Measurements from ENCODE around the gene LDLR. TPM values are rescaled to one million over a fixed set of nuclear protein-coding genes. Genes with fewer than 3 reads are reported as not detected.
"Not testable (repeated sequence)": the region's sequence is repeated elsewhere in the genome, so short reads cannot be mapped to it uniquely, and the experiment has no call there.

Gene LDLR
- total RNA-seq, 1 experiment from 2014 or later = 175 TPM

GRCh38 chr19:11115895-11116446, 26.7 kb downstream of the LDLR start:
- TF ChIP-seq, protein P1, sequence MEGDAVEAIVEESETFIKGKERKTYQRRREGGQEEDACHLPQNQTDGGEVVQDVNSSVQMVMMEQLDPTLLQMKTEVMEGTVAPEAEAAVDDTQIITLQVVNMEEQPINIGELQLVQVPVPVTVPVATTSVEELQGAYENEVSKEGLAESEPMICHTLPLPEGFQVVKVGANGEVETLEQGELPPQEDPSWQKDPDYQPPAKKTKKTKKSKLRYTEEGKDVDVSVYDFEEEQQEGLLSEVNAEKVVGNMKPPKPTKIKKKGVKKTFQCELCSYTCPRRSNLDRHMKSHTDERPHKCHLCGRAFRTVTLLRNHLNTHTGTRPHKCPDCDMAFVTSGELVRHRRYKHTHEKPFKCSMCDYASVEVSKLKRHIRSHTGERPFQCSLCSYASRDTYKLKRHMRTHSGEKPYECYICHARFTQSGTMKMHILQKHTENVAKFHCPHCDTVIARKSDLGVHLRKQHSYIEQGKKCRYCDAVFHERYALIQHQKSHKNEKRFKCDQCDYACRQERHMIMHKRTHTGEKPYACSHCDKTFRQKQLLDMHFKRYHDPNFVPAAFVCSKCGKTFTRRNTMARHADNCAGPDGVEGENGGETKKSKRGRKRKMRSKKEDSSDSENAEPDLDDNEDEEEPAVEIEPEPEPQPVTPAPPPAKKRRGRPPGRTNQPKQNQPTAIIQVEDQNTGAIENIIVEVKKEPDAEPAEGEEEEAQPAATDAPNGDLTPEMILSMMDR (conservative IDR thresholded peaks at IDR 0.05; ENCODE audit: low read depth, low read length) = no peak
- TF ChIP-seq EZH2 (IDR thresholded peaks at IDR 0.05; ENCODE audit: borderline replicate concordance, low read depth, low read length, poor library complexity, severe bottlenecking) = no peak
- Histone ChIP-seq H3K9me3 (ENCODE audit: low read depth, low read length, poor library complexity, severe bottlenecking) (no peaks in the 10 kb centered on the region), H3K27me3 (replicated peaks; ENCODE audit: insufficient read depth, low read depth, low read length, poor library complexity) (no peaks in the 10 kb centered on the region), H3K4me1 (ENCODE audit: insufficient read depth, low read length, poor library complexity, severe bottlenecking) (no peaks in the 10 kb centered on the region), H3K4me3 (ENCODE audit: low read depth, low read length, poor library complexity, severe bottlenecking) (no peak overlapping the region), H3K36me3 (ENCODE audit: insufficient read depth, low read length, poor library complexity, severe bottlenecking) (peaks cover 98% of the 10 kb centered on the region), H3K27ac (ENCODE audit: low read depth, low read length, poor library complexity, severe bottlenecking) (no peak overlapping the region)
- ChIA-PET CTCF (no interaction called here), POLR2A (ENCODE audit: low non-redundant PET) (no interaction called here)
- no peak for DNase-seq (ENCODE audit: low spot score)
- no TSS peak for BruUV-seq (replicated peaks)
- intact Hi-C loops (cut with micrococcal nuclease; ENCODE audit: unreplicated experiment) = no loop called here

DNA sequence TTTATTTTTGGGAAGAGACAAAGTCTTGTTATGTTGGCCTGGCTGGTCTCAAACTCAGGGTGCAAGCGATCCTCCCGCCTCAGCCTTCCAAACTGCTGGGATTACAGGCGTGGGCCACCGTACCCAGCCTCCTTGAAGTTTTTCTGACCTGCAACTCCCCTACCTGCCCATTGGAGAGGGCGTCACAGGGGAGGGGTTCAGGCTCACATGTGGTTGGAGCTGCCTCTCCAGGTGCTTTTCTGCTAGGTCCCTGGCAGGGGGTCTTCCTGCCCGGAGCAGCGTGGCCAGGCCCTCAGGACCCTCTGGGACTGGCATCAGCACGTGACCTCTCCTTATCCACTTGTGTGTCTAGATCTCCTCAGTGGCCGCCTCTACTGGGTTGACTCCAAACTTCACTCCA, 27.2 kb downstream of the LDLR start:
- intact Hi-C loops (cut with micrococcal nuclease; ENCODE audit: unreplicated experiment) = no loop called here
- POLR2A ChIA-PET (ENCODE audit: low non-redundant PET) = no interaction called here
- CTCF ChIA-PET = no interaction called here

DNA sequence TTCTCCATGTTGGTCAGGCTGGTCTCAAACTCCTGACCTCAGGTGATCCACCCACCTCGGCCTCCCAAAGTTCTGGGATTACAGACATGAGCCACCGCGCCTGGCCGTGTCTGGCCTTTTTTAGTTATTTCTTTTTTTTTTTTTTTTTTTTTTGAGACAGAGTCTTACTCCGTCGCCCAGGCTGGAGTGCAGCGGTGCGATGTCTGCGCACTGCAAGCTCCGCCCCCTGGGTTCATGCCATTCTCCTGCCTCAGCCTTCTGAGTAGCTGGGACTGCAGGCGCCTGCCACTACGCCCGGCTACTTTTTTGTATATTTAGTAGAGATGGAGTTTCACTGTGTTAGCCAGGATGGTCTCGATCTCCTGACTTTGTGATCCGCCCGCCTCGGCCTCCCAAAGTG, 32.7 kb downstream of the LDLR start:
- BruUV-seq (replicated peaks); H3K27me3 ChIP-seq (replicated peaks; ENCODE audit: insufficient read depth, low read depth, low read length, poor library complexity); H3K9me3 ChIP-seq (ENCODE audit: low read depth, low read length, poor library complexity, severe bottlenecking); intact Hi-C loops (cut with micrococcal nuclease; ENCODE audit: unreplicated experiment); POLR2A ChIA-PET (ENCODE audit: low non-redundant PET); H3K27ac ChIP-seq (ENCODE audit: low read depth, low read length, poor library complexity, severe bottlenecking); DNase-seq (ENCODE audit: low spot score); H3K4me1 ChIP-seq (ENCODE audit: insufficient read depth, low read length, poor library complexity, severe bottlenecking); CTCF ChIA-PET; H3K4me3 ChIP-seq (ENCODE audit: low read depth, low read length, poor library complexity, severe bottlenecking): not testable (repeated sequence)
- H3K36me3 ChIP-seq (ENCODE audit: insufficient read depth, low read length, poor library complexity, severe bottlenecking) = peaks cover 96% of the 10 kb centered on the region

More for the DNA sequence above, 27.2 kb downstream of the LDLR start:
- H3K9me3 ChIP-seq (ENCODE audit: low read depth, low read length, poor library complexity, severe bottlenecking) = no peaks in the 10 kb centered on the region
- H3K4me3 ChIP-seq (ENCODE audit: low read depth, low read length, poor library complexity, severe bottlenecking) = no peak overlapping the region
- no TSS peak for BruUV-seq (replicated peaks)
- H3K27me3 ChIP-seq (replicated peaks; ENCODE audit: insufficient read depth, low read depth, low read length, poor library complexity) = no peaks in the 10 kb centered on the region
- H3K36me3 ChIP-seq (ENCODE audit: insufficient read depth, low read length, poor library complexity, severe bottlenecking) = peaks cover 98% of the 10 kb centered on the region
- no peak for DNase-seq (ENCODE audit: low spot score)
- H3K4me1 ChIP-seq (ENCODE audit: insufficient read depth, low read length, poor library complexity, severe bottlenecking) = no peaks in the 10 kb centered on the region
- TF ChIP-seq, protein P1 (conservative IDR thresholded peaks at IDR 0.05; ENCODE audit: low read depth, low read length) = no peak
- no peak for TF ChIP-seq EZH2 (IDR thresholded peaks at IDR 0.05; ENCODE audit: borderline replicate concordance, low read depth, low read length, poor library complexity, severe bottlenecking)
- H3K27ac ChIP-seq (ENCODE audit: low read depth, low read length, poor library complexity, severe bottlenecking) = no peak overlapping the region

- H3K36me3 ChIP-seq (ENCODE audit: insufficient read depth, low read length, poor library complexity, severe bottlenecking) = peaks cover 96% of the 10 kb centered on the region
- no peaks in the 10 kb centered on the region for H3K4me1 ChIP-seq (ENCODE audit: insufficient read depth, low read length, poor library complexity, severe bottlenecking)
- ChIA-PET POLR2A (ENCODE audit: low non-redundant PET) (no interaction called here), CTCF (no interaction called here)
- no peak for DNase-seq (ENCODE audit: low spot score)
- no peak overlapping the region for H3K27ac ChIP-seq (ENCODE audit: low read depth, low read length, poor library complexity, severe bottlenecking)
- no peaks in the 10 kb centered on the region for H3K27me3 ChIP-seq (replicated peaks; ENCODE audit: insufficient read depth, low read depth, low read length, poor library complexity)
- no TSS peak for BruUV-seq (replicated peaks)
- TF ChIP-seq EZH2 (IDR thresholded peaks at IDR 0.05; ENCODE audit: borderline replicate concordance, low read depth, low read length, poor library complexity, severe bottlenecking) = no peak
- TF ChIP-seq, protein P1 (conservative IDR thresholded peaks at IDR 0.05; ENCODE audit: low read depth, low read length) = no peak
- H3K4me3 ChIP-seq (ENCODE audit: low read depth, low read length, poor library complexity, severe bottlenecking) = no peak overlapping the region
- intact Hi-C loops (cut with micrococcal nuclease; ENCODE audit: unreplicated experiment) = no loop called here
- no peaks in the 10 kb centered on the region for H3K9me3 ChIP-seq (ENCODE audit: low read depth, low read length, poor library complexity, severe bottlenecking)
These were observed 33.9 kb downstream of the LDLR start for GRCh38 chr19:11123114-11123513.

GRCh38 chr19:11124157-11124556, 34.9 kb downstream of the LDLR start:
- intact Hi-C loops (cut with micrococcal nuclease; ENCODE audit: unreplicated experiment); DNase-seq (ENCODE audit: low spot score); BruUV-seq (replicated peaks); POLR2A ChIA-PET (ENCODE audit: low non-redundant PET); H3K27me3 ChIP-seq (replicated peaks; ENCODE audit: insufficient read depth, low read depth, low read length, poor library complexity); H3K27ac ChIP-seq (ENCODE audit: low read depth, low read length, poor library complexity, severe bottlenecking); H3K9me3 ChIP-seq (ENCODE audit: low read depth, low read length, poor library complexity, severe bottlenecking); H3K4me3 ChIP-seq (ENCODE audit: low read depth, low read length, poor library complexity, severe bottlenecking); CTCF ChIA-PET; H3K4me1 ChIP-seq (ENCODE audit: insufficient read depth, low read length, poor library complexity, severe bottlenecking): not testable (repeated sequence)
- peaks cover 97% of the 10 kb centered on the region for H3K36me3 ChIP-seq (ENCODE audit: insufficient read depth, low read length, poor library complexity, severe bottlenecking)

All from A673 (cell line).